Brain pericyte (primary cell): ENCODE data around the gene STN1.

Experiments used
- DNase-seq: peaks from one replicate; pipeline ENCODE4 v3.0.0-alpha.2; 2012; ENCODE audit warnings: low read depth, low spot score

The STN1 gene

GRCh38 chr10:103929381-103929921 is 11.5 kb upstream of the STN1 start:
- no peak for DNase-seq

- DNase-seq, result no peak
Observed at GRCh38 chr10:103928784-103929183, 10.8 kb upstream of the STN1 start.

- DNase-seq, result no peak
Observed at GRCh38 chr10:103926722-103927319, 8.8 kb upstream of the STN1 start.

GRCh38 chr10:103925591-103925990 is 7.6 kb upstream of the STN1 start:
- DNase-seq, result no peak

- no peak for DNase-seq
Observed at GRCh38 chr10:103923502-103923901, 5.5 kb upstream of the STN1 start.

GRCh38 chr10:103922659-103923058 is 4.7 kb upstream of the STN1 start:
- DNase-seq, result no peak

GRCh38 chr10:103921750-103922195 is 3.8 kb upstream of the STN1 start:
- no peak for DNase-seq

GRCh38 chr10:103921248-103921647 is 3.3 kb upstream of the STN1 start:
- no peak for DNase-seq

- no peak for DNase-seq
Observed at GRCh38 chr10:103919648-103920025, 1.7 kb upstream of the STN1 start.

GRCh38 chr10:103917302-103918052 is 507 bp downstream of the STN1 start:
- peak; percentile 66 for DNase-seq

GRCh38 chr10:103916876-103917275 is 1.1 kb downstream of the STN1 start:
- no peak for DNase-seq

- no peak for DNase-seq
Observed at GRCh38 chr10:103916254-103916653, 1.7 kb downstream of the STN1 start.

GRCh38 chr10:103915796-103916195 is 2.2 kb downstream of the STN1 start:
- DNase-seq, result no peak

- DNase-seq, result no peak
Observed at GRCh38 chr10:103912759-103913158, 5.2 kb downstream of the STN1 start.

- no peak for DNase-seq
Observed at GRCh38 chr10:103911021-103911459, 6.9 kb downstream of the STN1 start.

GRCh38 chr10:103910442-103911012 is 7.5 kb downstream of the STN1 start:
- no peak for DNase-seq

- no peak for DNase-seq
Observed at GRCh38 chr10:103905441-103905840, 12.5 kb downstream of the STN1 start.

GRCh38 chr10:103901299-103901698 is 16.7 kb downstream of the STN1 start:
- DNase-seq, result no peak

- DNase-seq, result no peak
Observed at GRCh38 chr10:103899312-103899711, 18.7 kb downstream of the STN1 start.

- DNase-seq, result no peak
Observed at GRCh38 chr10:103897241-103897774, 20.7 kb downstream of the STN1 start.

GRCh38 chr10:103896225-103896624 is 21.8 kb downstream of the STN1 start:
- peak; percentile 81 for DNase-seq

- DNase-seq, result no peak
Observed at GRCh38 chr10:103895411-103896186, 22.4 kb downstream of the STN1 start.
